Measurements from ENCODE around the gene NKD1. TPM values are rescaled to one million over a fixed set of nuclear protein-coding genes. Genes with fewer than 3 reads are reported as not detected.

NKD1 gene
- total RNA-seq, 2 donors from 2014 or later: 1.1 to 3.0 TPM

DNA sequence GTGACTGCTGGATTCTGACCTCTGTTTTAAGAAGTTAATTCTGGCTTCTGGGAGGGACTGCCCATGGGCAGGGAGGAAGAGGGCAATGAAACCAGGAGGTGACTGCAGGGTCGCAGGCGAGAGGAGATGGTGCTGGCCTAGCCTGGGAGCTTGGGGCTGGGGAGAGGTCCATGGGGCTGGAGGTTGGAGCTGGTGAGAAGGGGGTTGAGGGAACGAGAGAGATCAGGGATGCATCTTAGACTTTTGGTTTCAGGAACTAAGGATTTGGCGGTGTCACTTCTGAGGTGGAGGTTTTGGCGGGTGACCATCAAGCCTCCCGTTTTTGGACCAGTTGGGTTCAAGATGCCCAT is 64.6 kb downstream of the NKD1 start:
- no peaks in the 10 kb centered on the region for H3K36me3 ChIP-seq
- TF ChIP-seq, protein P1, sequence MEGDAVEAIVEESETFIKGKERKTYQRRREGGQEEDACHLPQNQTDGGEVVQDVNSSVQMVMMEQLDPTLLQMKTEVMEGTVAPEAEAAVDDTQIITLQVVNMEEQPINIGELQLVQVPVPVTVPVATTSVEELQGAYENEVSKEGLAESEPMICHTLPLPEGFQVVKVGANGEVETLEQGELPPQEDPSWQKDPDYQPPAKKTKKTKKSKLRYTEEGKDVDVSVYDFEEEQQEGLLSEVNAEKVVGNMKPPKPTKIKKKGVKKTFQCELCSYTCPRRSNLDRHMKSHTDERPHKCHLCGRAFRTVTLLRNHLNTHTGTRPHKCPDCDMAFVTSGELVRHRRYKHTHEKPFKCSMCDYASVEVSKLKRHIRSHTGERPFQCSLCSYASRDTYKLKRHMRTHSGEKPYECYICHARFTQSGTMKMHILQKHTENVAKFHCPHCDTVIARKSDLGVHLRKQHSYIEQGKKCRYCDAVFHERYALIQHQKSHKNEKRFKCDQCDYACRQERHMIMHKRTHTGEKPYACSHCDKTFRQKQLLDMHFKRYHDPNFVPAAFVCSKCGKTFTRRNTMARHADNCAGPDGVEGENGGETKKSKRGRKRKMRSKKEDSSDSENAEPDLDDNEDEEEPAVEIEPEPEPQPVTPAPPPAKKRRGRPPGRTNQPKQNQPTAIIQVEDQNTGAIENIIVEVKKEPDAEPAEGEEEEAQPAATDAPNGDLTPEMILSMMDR (IDR thresholded peaks at IDR 0.05): no peak
- H3K27me3 ChIP-seq: no peaks in the 10 kb centered on the region
- H3K9me3 ChIP-seq: no peaks in the 10 kb centered on the region
- peak overlapping the region in 1 of 2 donors; percentile 55 for H3K27ac ChIP-seq
- no peak for DNase-seq (ENCODE audit: low spot score)
- H3K4me1 ChIP-seq: peaks cover 0 to 43% of the 10 kb centered on the region in 2 donors
- no peak overlapping the region for H3K4me3 ChIP-seq

- Histone ChIP-seq H3K4me1 (peaks cover 0 to 43% of the 10 kb centered on the region in 2 donors), H3K9me3 (no peaks in the 10 kb centered on the region), H3K4me3 (no peak overlapping the region), H3K27me3 (no peaks in the 10 kb centered on the region), H3K27ac (peak overlapping the region in 1 of 2 donors; percentile 55), H3K36me3 (no peaks in the 10 kb centered on the region)
- TF ChIP-seq, protein P1 (IDR thresholded peaks at IDR 0.05): no peak
- DNase-seq (ENCODE audit: low spot score): no peak
Measured at GRCh38 chr16:50613281-50613963, 65.2 kb downstream of the NKD1 start.

- no peak overlapping the region for H3K4me3 ChIP-seq
- TF ChIP-seq, protein P1 (IDR thresholded peaks at IDR 0.05): no peak
Measured at GRCh38 chr16:50613964-50614474, 65.8 kb downstream of the NKD1 start.

DNA sequence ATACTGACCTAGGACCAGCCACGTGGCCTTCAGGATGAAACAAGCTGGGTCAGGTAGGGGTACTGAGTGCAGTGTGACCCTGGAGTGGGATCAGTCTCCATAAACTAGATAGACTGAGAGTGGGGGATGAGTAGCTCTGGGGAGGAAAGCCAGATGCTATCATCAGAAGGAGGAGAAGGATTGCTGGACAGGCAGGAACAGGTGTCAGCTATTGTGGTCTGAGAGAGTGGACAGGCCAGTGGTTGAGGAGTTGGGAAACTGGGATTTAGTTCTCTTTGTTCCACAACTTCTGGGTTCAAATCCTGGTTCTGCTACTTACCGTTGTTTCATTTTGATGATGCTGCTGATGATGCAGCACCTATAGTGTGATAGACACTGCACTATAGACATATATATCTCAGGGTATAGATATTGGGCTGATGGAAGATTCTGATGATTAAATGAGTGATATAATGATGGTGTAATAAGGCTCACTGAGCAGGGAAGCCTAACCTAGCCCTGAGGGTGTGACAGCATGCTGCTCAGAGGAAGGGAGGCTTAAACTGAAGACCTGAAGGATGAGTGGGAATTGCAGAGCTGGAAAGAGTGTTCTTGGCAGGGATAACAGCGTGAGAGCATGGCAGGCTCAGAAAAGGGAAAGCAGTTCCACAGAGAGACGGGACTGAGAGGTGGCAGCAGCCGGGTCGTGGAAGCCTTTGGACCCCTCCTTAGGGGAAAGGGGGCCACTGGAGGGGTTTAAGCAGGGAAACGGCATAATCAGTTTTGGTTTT is 66.9 kb downstream of the NKD1 start:
- DNase-seq (ENCODE audit: low spot score): no peak
- Histone ChIP-seq H3K27me3 (no peaks in the 10 kb centered on the region), H3K36me3 (no peaks in the 10 kb centered on the region), H3K4me1 (peaks cover 0 to 43% of the 10 kb centered on the region in 2 donors), H3K4me3 (no peak overlapping the region), H3K27ac (no peak overlapping the region), H3K9me3 (no peaks in the 10 kb centered on the region)
- TF ChIP-seq, protein P1 (IDR thresholded peaks at IDR 0.05): no peak

More at GRCh38 chr16:50613964-50614474, 65.8 kb downstream of the NKD1 start:
- H3K4me1 ChIP-seq: peaks cover 0 to 43% of the 10 kb centered on the region in 2 donors
- no peaks in the 10 kb centered on the region for H3K36me3 ChIP-seq
- no peaks in the 10 kb centered on the region for H3K9me3 ChIP-seq
- H3K27ac ChIP-seq: peak overlapping the region in 1 of 2 donors; percentile 31
- H3K27me3 ChIP-seq: no peaks in the 10 kb centered on the region
- no peak for DNase-seq (ENCODE audit: low spot score)

DNA sequence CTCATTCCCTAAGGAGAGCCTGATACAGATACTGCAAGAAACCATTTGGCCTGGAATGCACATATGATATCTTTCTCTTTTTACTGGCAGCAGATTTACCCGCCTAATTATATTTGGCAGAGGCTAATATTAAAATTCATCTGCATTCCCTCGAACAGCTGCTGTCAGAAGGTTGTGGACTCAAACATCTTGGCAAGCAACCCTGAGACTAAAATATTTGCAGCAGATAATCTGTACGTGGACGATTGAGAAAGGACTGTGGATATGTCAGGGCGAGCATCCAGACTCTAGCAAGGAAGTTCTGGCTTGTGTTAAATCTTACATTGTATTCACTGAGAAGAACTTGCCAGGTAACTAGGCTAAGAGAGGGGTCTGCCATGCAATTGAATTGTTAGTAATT is 67.7 kb downstream of the NKD1 start:
- TF ChIP-seq, protein P1 (IDR thresholded peaks at IDR 0.05): no peak
- DNase-seq (ENCODE audit: low spot score): no peak
- Histone ChIP-seq H3K4me1 (peaks cover 0 to 36% of the 10 kb centered on the region in 2 donors), H3K27ac (no peak overlapping the region), H3K27me3 (no peaks in the 10 kb centered on the region), H3K36me3 (no peaks in the 10 kb centered on the region), H3K9me3 (no peaks in the 10 kb centered on the region), H3K4me3 (no peak overlapping the region)

All from right atrium auricular region (tissue), 2 donors.